Measurements from ENCODE around the gene PTPRK.
"Not testable (repeated sequence)": the region's sequence is repeated elsewhere in the genome, so short reads cannot be mapped to it uniquely, and the experiment has no call there.

The PTPRK gene

DNA sequence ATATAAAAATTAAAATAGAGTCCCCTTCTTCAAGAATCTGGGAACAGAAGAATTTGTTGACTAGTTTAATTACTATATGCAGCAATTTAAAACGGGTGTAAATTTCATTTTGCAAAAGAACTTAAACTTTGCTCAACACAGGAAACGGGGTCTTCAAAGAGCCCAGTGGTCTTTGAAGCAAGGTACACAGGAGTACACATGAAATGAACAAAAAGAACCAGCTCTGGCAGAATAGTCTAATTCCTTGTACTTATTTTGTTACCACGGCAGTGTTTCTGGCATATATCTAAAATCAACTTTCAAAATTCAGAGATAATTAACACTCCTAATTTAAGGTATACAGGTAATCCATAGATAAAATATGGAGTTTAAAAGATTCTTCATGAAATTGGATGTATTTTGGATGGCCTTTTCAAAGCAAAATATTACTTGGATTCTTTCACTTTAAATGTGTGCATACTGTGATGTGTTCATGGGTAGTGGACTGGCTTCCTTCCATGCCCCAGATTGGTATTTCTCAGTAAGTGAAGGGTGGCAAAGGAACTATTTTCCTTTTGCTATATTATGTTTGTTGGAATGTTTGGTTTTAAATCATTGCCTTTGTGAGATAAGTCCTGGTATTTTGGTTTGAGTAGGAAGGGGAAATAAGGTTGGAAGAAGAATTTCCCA lies 522.8 kb downstream of the PTPRK start:
- TF ChIP-seq ZFX (IDR thresholded peaks at IDR 0.05; ENCODE audit: borderline replicate concordance): no peak
- TF ChIP-seq, protein P1, sequence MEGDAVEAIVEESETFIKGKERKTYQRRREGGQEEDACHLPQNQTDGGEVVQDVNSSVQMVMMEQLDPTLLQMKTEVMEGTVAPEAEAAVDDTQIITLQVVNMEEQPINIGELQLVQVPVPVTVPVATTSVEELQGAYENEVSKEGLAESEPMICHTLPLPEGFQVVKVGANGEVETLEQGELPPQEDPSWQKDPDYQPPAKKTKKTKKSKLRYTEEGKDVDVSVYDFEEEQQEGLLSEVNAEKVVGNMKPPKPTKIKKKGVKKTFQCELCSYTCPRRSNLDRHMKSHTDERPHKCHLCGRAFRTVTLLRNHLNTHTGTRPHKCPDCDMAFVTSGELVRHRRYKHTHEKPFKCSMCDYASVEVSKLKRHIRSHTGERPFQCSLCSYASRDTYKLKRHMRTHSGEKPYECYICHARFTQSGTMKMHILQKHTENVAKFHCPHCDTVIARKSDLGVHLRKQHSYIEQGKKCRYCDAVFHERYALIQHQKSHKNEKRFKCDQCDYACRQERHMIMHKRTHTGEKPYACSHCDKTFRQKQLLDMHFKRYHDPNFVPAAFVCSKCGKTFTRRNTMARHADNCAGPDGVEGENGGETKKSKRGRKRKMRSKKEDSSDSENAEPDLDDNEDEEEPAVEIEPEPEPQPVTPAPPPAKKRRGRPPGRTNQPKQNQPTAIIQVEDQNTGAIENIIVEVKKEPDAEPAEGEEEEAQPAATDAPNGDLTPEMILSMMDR (IDR thresholded peaks at IDR 0.05): no peak
- no peak overlapping the region for H3K27ac ChIP-seq

DNA sequence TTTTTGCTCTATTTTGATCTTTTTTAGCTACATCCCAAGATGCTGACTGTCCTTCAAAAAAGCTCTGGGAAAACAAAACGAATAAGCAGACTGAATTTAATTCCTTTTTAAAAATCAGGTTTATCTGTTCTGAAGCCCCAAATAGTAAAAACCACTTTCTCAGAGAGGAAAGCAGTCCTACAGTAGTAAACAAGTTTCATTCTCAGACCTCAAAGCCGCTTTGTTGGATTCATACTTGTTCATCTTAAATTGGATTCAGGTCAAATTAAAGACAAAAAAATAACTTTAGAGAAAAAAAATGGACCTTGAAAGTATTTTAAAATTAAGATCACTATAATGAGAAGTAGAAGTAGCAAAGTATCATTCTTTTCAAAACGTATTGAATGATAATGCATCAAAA lies 523.5 kb downstream of the PTPRK start:
- TF ChIP-seq, protein P1 (IDR thresholded peaks at IDR 0.05): no peak
- no peak for TF ChIP-seq ZFX (IDR thresholded peaks at IDR 0.05; ENCODE audit: borderline replicate concordance)
- H3K27ac ChIP-seq: no peak overlapping the region

DNA sequence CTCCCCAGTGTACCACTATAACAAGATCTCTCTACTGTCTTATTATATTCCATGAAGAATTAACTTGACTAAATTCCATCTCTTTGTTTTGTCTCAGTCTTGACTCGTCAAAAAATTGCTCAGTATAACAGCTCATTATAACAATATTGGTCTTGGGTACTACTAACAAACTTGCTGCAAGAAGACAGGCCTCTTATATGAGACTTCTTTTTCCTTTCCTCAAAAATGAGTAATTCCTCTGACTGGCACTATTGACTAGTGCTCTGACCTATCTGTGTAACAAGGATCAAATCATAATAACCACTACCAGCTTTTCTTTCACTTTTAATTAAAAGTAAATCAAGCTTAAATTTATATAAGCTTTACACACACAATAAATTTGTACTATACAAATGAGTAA lies 528.3 kb downstream of the PTPRK start:
- no peak overlapping the region for H3K27ac ChIP-seq
- TF ChIP-seq, protein P1 (IDR thresholded peaks at IDR 0.05): no peak
- TF ChIP-seq ZFX (IDR thresholded peaks at IDR 0.05; ENCODE audit: borderline replicate concordance): no peak

DNA sequence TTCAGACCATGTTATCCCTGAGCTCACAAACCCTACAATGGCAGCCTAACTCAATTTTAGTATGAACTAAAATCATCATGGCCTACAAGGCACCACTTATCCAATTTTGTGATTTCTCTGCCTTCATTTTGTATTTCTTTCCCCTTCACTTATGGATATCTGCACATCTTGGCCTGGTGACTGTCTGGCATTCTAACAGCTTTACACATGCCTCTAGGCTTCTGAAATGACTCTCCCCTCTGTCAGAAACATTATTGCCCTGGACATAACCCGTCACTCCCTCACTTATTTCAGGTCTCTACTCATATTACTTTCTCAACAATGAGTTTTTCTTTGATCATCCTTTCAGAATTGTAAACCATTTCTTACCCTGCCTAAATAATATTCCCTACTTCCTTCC lies 530.3 kb downstream of the PTPRK start:
- no peak overlapping the region for H3K27ac ChIP-seq
- TF ChIP-seq, protein P1 (IDR thresholded peaks at IDR 0.05): no peak
- TF ChIP-seq ZFX (IDR thresholded peaks at IDR 0.05; ENCODE audit: borderline replicate concordance): no peak

DNA sequence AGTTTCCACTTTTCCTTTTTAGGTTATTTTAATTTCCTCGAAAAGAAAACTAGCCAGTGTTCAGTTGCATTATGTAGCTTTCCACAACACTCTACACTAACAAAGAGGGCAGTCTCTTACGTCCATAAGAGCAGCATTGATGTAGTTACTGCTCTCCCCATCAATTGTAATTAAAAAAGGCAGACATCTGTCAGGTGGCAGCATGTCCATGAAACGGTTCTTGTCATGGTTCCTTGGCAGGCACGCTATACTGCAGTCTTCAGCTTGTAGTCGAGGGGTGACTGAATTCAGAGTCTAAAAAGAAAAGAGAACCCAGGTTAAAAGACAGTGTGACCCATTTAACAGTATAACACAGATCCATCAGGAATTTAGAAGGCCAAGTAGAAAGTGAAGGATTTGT lies 539.4 kb downstream of the PTPRK start:
- H3K27ac ChIP-seq: no peak overlapping the region
- TF ChIP-seq, protein P1 (IDR thresholded peaks at IDR 0.05): no peak
- no peak for TF ChIP-seq ZFX (IDR thresholded peaks at IDR 0.05; ENCODE audit: borderline replicate concordance)

DNA sequence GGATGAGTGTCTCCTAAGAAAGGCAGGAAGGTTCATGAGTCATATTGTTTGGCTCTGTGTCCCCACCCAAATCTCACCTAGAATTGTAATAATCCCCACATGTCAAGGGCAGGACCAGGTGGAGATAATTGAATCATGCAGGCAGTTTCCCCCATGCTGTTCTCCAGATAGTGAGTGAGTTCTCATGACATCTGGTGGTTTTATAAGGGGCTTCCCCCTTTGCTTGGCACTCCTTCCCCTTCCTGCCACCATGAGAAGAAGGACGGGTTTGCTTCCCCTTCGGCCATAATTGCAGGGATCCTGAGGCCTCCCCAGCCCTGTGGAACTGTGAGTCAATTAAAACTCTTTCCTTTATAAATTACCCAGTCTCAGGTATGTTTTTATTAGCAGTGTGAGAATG lies 542.2 kb downstream of the PTPRK start:
- H3K27ac ChIP-seq: not testable (repeated sequence)

DNA sequence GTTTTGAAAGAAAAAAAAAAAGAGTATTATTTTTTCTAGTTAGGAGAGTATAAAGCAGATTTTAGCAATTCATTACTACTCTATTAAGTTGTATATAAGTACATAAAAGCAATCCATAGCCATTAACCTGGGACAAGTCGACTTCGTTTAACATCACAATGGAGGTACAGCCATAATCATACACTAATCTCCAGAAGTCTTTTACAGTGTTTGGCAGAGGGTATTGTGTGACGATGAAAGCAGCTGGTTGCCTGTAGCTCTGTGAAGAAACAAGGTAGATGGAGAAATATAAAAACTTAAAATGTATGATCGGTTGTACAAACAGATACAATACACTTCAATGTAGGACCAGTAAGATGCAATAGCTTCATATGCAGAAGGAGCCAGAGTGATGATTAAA lies 543.6 kb downstream of the PTPRK start:
- TF ChIP-seq, protein P1 (IDR thresholded peaks at IDR 0.05): no peak
- no peak for TF ChIP-seq ZFX (IDR thresholded peaks at IDR 0.05; ENCODE audit: borderline replicate concordance)
- H3K27ac ChIP-seq: no peak overlapping the region

DNA sequence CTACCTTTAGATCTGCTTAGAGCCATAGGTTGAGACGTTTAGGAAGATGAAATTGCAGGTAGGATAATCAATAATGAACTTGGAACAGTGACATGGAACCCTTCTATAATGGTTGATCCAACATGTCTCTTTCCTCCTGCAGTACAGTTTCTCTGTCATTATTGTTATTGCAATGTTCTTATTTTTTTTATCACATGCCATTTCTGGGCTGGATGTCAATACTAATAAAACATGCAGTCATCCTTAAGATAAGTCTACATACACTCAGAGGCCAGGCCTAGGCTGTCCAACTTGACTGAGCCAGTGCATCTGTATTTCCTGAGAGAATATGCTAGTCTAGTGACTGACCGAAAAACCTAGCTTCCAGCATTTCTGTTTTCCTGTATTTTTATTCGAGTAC lies 544.3 kb downstream of the PTPRK start:
- H3K27ac ChIP-seq: no peak overlapping the region
- TF ChIP-seq ZFX (IDR thresholded peaks at IDR 0.05; ENCODE audit: borderline replicate concordance): no peak
- TF ChIP-seq, protein P1 (IDR thresholded peaks at IDR 0.05): no peak

Data from 22Rv1 (cell line).